MCF 10A (cell line): Measurements from ENCODE around the gene PNCK. TPM values are rescaled to one million over a fixed set of nuclear protein-coding genes. Genes with fewer than 3 reads are reported as not detected.

Source experiments
- BruUV-seq: library from RNA; stranded (reverse); fragments of 400-500 nt; replicated peaks from 2 replicates; lab custom pipeline; 2021; lab: Mats Ljungman, UMichigan
- CTCF ChIA-PET: fragments of 300-600 bp; sonication (Branson Sonifier 250); formaldehyde crosslinking; extraction: SDS; loops from one replicate; lab custom pipeline; 2021; ENCODE audit warnings: antibody characterized with exemption, inconsistent platforms; lab: Yijun Ruan, JAX
- POLR2A ChIA-PET: fragments of 300-600, 350-650 bp; sonication (Branson Sonifier 250); formaldehyde crosslinking; extraction: SDS; loops from one replicate; lab custom pipeline; 2020; ENCODE audit warnings: antibody characterized with exemption, inconsistent platforms; lab: Yijun Ruan, JAX
- DNase-seq: peaks from one replicate; pipeline ENCODE4 v3.0.0-alpha.2; 2018; ENCODE audit not compliant: unreplicated experiment
- H3K27ac Mint-ChIP-seq: one replicate; pipeline ENCODE4 v1.8.0; 2022; ENCODE audit warnings: mild to moderate bottlenecking, low read depth, mixed read lengths; ENCODE audit not compliant: unreplicated experiment
- H3K27me3 Mint-ChIP-seq: one replicate; pipeline ENCODE4 v1.8.0; 2022; ENCODE audit warnings: mixed read lengths; ENCODE audit not compliant: insufficient read depth, unreplicated experiment
- H3K36me3 Mint-ChIP-seq: one replicate; pipeline ENCODE4 v1.8.0; 2022; ENCODE audit warnings: mild to moderate bottlenecking, moderate library complexity, mixed read lengths; ENCODE audit not compliant: insufficient read depth, unreplicated experiment
- H3K4me1 Mint-ChIP-seq: one replicate; pipeline ENCODE4 v1.8.0; 2022; ENCODE audit warnings: mixed read lengths; ENCODE audit not compliant: insufficient read depth, unreplicated experiment
- H3K4me3 Mint-ChIP-seq: one replicate; pipeline ENCODE4 v1.8.0; 2022; ENCODE audit warnings: mild to moderate bottlenecking, moderate library complexity, mixed read lengths; ENCODE audit not compliant: unreplicated experiment
- H3K9me3 Mint-ChIP-seq: one replicate; pipeline ENCODE4 v1.8.0; 2022; ENCODE audit warnings: mixed read lengths; ENCODE audit not compliant: unreplicated experiment
- intact Hi-C: fragments of 100-400 bp; cut with micrococcal nuclease; formaldehyde crosslinking; loops from 2 replicates; pipeline ENCODE4 v1.14.1; 2022
- total RNA-seq: library from RNA; stranded (reverse); gene quantifications from 2 replicates; pipeline ENCODE4 v1.2.3, GENCODE V29; 2022
- TF ChIP-seq, protein P1 (sequence below): fragments of 200-600 bp; IDR thresholded peaks from one replicate; pipeline ENCODE4 v1.8.0; 2022; ENCODE audit warnings: antibody characterized with exemption, mild to moderate bottlenecking; ENCODE audit not compliant: unreplicated experiment

PNCK gene
- total RNA-seq, 1 experiment from 2014 or later, result not detected

DNA sequence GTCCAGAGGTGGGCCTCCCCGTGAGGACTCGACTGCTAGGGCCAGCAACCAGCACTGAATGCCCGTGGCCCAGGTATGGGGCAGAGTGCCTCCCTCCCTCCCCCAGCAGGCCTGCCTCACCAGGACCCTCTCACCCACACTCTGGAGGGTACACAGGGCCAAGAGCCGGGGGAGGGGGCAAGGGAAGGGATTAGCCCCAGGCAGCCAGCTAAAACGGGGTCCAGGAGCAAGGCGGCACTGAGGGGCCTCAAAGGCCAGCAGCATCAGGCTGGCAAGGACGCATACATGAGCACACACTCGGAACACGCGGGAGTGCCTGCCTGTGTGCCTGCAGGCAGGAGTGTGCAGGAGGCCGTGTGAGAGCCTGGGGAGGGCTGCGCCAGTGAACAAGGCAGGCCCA, 44.9 kb downstream of the PNCK start:
- ChIA-PET POLR2A (no interaction called here), CTCF (interaction anchor here (0.6 kb wide), 1 partner anchor 72 kb away, joined by 3 read pairs; no protein-coding TSS in a partner anchor)
- TF ChIP-seq, protein P1, sequence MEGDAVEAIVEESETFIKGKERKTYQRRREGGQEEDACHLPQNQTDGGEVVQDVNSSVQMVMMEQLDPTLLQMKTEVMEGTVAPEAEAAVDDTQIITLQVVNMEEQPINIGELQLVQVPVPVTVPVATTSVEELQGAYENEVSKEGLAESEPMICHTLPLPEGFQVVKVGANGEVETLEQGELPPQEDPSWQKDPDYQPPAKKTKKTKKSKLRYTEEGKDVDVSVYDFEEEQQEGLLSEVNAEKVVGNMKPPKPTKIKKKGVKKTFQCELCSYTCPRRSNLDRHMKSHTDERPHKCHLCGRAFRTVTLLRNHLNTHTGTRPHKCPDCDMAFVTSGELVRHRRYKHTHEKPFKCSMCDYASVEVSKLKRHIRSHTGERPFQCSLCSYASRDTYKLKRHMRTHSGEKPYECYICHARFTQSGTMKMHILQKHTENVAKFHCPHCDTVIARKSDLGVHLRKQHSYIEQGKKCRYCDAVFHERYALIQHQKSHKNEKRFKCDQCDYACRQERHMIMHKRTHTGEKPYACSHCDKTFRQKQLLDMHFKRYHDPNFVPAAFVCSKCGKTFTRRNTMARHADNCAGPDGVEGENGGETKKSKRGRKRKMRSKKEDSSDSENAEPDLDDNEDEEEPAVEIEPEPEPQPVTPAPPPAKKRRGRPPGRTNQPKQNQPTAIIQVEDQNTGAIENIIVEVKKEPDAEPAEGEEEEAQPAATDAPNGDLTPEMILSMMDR, result no peak
- no TSS peak for BruUV-seq
- intact Hi-C loops, result no loop called here
- H3K27ac Mint-ChIP-seq, result no peak overlapping the region
- H3K27me3 Mint-ChIP-seq, result peaks cover 29% of the 10 kb centered on the region
- no peaks in the 10 kb centered on the region for H3K4me1 Mint-ChIP-seq
- peaks cover 11% of the 10 kb centered on the region for H3K9me3 Mint-ChIP-seq
- peaks cover 6% of the 10 kb centered on the region for H3K36me3 Mint-ChIP-seq
- no peak for DNase-seq
- no peak overlapping the region for H3K4me3 Mint-ChIP-seq

DNA sequence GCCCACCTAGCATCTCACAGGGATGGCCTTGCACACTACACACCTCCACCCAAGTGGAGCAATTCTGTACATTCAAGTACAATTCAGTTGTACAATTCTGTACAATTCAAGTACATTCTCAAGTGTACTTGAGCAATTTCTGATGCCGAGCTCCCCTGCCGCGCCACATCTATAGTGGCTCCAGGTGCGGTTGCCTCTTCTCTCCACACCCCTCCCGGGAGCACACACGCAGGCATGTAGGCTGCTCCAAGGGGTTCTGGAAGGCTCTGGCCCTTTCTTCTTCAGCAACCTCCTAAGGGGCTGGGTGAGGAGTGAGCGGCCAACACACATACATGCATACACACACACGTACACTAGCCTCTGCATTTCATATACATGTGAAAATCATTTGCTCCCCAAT, 45.5 kb downstream of the PNCK start:
- no peak for DNase-seq
- ChIA-PET CTCF (interaction anchor here (0.6 kb wide), 1 partner anchor 72 kb away, joined by 3 read pairs; no protein-coding TSS in a partner anchor), POLR2A (no interaction called here)
- Mint-ChIP-seq H3K27ac (no peak overlapping the region), H3K27me3 (peaks cover 29% of the 10 kb centered on the region), H3K4me3 (no peak overlapping the region), H3K4me1 (no peaks in the 10 kb centered on the region), H3K9me3 (peaks cover 11% of the 10 kb centered on the region), H3K36me3 (peaks cover 6% of the 10 kb centered on the region)
- BruUV-seq, result no TSS peak
- intact Hi-C loops, result no loop called here
- TF ChIP-seq, protein P1, result no peak

DNA sequence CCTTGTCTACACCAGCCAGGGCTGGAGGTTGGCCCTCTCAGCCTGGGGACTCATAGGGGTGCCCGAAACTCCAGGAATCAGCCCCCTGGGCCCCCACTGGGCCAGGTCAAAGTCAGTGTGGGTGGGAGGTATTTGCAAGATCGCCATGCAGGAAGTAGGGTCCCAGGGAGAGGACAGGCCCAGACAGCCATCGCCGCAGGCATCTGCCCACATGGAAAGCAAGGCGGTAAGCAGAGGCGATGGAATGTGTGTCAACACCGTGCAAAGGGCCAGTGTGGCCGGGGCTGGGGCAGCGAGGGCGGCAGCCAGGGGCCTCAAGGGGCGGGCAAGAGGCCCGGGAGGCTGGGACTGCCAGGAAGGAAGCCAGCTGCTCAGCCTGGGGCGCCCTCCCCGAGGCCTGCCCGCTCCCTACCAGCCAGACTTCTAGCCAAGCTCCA, 45.9 kb downstream of the PNCK start:
- H3K36me3 Mint-ChIP-seq, result peaks cover 6% of the 10 kb centered on the region
- no TSS peak for BruUV-seq
- intact Hi-C loops, result no loop called here
- no peak overlapping the region for H3K27ac Mint-ChIP-seq
- TF ChIP-seq, protein P1, result no peak
- ChIA-PET POLR2A (no interaction called here), CTCF (no interaction called here)
- no peaks in the 10 kb centered on the region for H3K4me1 Mint-ChIP-seq
- DNase-seq, result no peak
- H3K27me3 Mint-ChIP-seq, result peaks cover 32% of the 10 kb centered on the region
- H3K4me3 Mint-ChIP-seq, result no peak overlapping the region
- peaks cover 11% of the 10 kb centered on the region for H3K9me3 Mint-ChIP-seq

DNA sequence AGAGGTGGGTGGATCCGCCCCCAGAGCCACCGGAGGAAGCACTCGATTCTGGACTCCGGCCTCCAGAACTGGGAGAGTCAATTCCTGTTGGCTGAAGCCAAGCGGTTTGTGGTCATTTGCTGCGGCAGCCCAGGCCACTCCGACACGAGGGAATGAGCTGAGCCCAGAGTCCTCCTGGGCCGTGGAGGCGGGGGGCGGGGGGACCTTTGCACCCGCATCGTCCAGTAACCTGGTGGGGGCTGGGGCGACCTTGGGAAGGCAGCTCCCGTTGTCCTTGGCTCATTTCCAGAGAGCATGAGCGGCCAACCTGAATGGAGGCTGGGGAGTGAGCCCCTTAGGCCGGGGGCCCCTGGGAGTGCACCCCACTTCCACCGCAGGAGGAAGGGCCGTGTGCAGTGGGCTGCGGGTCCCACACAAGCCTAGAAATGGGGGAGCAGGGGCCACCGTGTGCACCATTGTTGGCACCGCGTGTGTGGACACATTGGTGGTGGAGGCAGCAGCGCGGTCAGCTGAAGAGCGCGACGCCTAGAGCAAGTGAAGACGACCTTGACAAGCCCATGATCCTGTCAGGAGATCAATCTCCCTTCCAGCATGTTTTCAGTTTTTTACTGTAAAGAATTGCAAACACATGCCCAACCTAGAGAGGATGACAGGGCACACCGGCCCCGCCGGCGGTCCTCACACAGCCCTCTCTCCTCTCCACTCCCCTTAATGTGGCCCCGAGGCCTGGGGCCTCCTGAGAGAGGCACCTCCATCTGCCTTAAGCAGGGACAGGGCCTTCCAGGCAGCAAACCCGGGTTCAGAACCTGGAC, 46.5 kb downstream of the PNCK start:
- no peak overlapping the region for H3K4me3 Mint-ChIP-seq
- no peak for DNase-seq
- no peaks in the 10 kb centered on the region for H3K4me1 Mint-ChIP-seq
- H3K27me3 Mint-ChIP-seq, result peaks cover 38% of the 10 kb centered on the region
- ChIA-PET CTCF (interaction anchor here (1.0 kb wide), 1 partner anchor 18 kb away, joined by 4 read pairs; no protein-coding TSS in a partner anchor), POLR2A (no interaction called here)
- intact Hi-C loops, result no loop called here
- H3K36me3 Mint-ChIP-seq, result peaks cover 6% of the 10 kb centered on the region
- TF ChIP-seq, protein P1, result no peak
- no TSS peak for BruUV-seq
- no peak overlapping the region for H3K27ac Mint-ChIP-seq
- peaks cover 11% of the 10 kb centered on the region for H3K9me3 Mint-ChIP-seq
